ENCODE measurements around the gene AMIGO3. TPM values are rescaled to one million over a fixed set of nuclear protein-coding genes. Genes with fewer than 3 reads are reported as not detected.
"Not testable (repeated sequence)": the region's sequence is repeated elsewhere in the genome, so short reads cannot be mapped to it uniquely, and the experiment has no call there.

The AMIGO3 gene
- total and polyA plus RNA-seq, 4 donors, result 0.11 to 1.1 TPM; not detected in 2

DNA sequence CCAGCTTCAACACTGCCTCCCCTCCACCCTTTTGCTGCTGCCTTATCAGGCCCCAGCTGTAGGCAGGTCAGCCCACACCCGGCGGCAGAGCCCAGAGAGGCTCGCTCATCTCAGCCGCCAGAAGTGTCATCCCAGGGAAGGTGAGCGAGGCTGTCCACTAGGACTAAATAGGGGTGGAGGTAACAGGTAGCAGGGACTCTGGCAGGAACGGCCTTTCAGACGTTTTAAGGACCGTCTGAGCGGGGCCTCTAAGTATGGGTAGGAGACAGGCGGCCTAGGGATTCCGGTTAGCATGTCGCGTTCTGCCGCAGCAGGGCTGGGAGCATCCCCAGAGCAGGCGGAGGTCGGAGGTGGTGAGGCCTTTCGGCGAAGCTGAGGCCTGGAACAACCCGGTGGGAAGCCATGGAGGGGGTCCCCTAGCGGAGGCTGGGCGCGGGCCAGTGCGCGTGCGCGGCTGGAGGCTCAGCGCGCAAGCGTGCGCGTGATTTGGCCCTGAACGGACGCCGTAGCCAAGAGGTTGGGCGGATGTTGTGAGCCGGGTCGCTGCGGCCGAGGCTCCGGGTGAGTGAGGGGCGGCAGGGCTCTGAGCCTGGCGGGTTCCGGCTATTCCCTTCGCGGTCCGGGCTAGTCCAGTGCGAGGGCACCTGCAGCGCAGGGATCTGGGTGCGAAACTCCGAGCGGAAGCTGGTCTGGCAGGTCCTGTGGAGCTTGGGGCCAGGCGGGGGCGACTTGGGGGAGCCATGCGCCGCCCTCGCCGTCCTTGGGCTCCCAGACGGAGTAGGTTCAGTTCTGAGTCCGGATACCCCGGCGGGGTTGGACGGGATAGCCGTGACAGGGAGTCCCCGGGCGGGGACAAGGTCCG lies 30.2 kb downstream of the AMIGO3 start, which contains the start of the genes MST1 and RNF123 (continued):
- peak; percentile 28 for TF ChIP-seq SP1 (IDR thresholded peaks at IDR 0.05)
- no peak for TF ChIP-seq TAF1 (conservative IDR thresholded peaks at IDR 0.05)
- peak; percentile 73 for TF ChIP-seq YY1 (IDR thresholded peaks at IDR 0.05)
- TF ChIP-seq, protein P1, sequence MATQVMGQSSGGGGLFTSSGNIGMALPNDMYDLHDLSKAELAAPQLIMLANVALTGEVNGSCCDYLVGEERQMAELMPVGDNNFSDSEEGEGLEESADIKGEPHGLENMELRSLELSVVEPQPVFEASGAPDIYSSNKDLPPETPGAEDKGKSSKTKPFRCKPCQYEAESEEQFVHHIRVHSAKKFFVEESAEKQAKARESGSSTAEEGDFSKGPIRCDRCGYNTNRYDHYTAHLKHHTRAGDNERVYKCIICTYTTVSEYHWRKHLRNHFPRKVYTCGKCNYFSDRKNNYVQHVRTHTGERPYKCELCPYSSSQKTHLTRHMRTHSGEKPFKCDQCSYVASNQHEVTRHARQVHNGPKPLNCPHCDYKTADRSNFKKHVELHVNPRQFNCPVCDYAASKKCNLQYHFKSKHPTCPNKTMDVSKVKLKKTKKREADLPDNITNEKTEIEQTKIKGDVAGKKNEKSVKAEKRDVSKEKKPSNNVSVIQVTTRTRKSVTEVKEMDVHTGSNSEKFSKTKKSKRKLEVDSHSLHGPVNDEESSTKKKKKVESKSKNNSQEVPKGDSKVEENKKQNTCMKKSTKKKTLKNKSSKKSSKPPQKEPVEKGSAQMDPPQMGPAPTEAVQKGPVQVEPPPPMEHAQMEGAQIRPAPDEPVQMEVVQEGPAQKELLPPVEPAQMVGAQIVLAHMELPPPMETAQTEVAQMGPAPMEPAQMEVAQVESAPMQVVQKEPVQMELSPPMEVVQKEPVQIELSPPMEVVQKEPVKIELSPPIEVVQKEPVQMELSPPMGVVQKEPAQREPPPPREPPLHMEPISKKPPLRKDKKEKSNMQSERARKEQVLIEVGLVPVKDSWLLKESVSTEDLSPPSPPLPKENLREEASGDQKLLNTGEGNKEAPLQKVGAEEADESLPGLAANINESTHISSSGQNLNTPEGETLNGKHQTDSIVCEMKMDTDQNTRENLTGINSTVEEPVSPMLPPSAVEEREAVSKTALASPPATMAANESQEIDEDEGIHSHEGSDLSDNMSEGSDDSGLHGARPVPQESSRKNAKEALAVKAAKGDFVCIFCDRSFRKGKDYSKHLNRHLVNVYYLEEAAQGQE (IDR thresholded peaks at IDR 0.05), result no peak
- no peak for TF ChIP-seq RXRA (IDR thresholded peaks at IDR 0.05)
- TF ChIP-seq GABPA (IDR thresholded peaks at IDR 0.05 in 1 of 2, conservative IDR thresholded peaks at IDR 0.05 in 1 of 2), result peak in 1 of 2 donors; percentile 84

DNA sequence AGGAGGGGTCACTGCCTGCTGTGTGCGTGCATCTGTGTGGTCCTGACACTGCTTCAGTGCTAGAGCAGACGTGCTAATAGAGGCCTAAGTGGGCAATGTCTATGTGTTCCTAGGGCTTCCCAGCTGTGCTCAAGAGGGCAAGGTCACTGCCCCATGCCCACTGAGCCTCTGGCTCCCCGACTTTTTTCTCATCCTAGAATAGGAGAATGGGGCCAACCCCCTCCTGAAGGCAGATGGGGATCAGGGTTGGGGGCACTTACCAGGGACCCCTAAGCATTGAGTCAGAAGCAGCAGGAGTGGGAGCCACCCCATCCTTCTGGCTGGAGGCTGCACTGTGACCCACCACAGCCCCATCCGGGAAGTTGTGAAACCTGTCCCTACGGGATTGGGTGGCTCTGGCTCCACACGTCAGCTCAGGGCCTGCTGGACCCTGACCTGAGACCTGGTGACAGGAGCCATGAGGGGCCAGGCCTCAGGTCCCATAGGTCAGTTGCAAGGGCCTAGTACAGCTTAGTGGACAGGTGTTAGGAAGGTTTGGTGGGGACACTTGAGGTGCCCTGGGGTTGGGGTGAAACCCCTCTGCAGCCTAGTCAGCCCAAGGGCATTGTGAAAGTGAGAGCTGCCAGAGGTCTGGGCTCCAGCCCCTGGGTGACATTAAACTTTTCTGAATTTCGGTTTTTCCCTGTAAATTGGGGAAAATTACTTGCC lies 31.0 kb downstream of the AMIGO3 start:
- H3K27me3 ChIP-seq (ENCODE audit: control insufficient read depth in 4 of 4, insufficient read depth in 4 of 4, low read length in 3 of 4); H3K9me3 ChIP-seq (ENCODE audit: control insufficient read depth in 4 of 4, low read length in 3 of 4): not testable (repeated sequence)
- Histone ChIP-seq H3K27ac (ENCODE audit: low read depth in 1 of 2, low read length in 2 of 2) (peak overlapping the region; percentile 88 to 97), H3K9ac (ENCODE audit: low read depth in 1 of 2, low read length in 2 of 2) (peak overlapping the region; percentile 84 to 99), H3K4me1 (ENCODE audit: control insufficient read depth in 4 of 4, insufficient read depth in 4 of 4, low read length in 3 of 4) (peaks cover 8 to 33% (median 26%) of the 10 kb centered on the region in 4 donors), H3K4me3 (ENCODE audit: low read depth in 1 of 3, low read length in 3 of 3) (peak overlapping the region; percentile 86 to 92 (median 92)), H3K36me3 (ENCODE audit: control insufficient read depth in 4 of 4, insufficient read depth in 3 of 4, low read depth in 1 of 4, low read length in 3 of 4) (peaks cover 6 to 10% (median 8%) of the 10 kb centered on the region in 4 donors)
- peak; percentile 76 for DNase-seq (ENCODE audit: low spot score)
- 37% methylated on average over 7 of the region's 7 CpGs for WGBS
- TF ChIP-seq JUND (IDR thresholded peaks at IDR 0.05), result peak in 1 of 2 donors; percentile 6
- peak; percentile 65 to 67 for TF ChIP-seq RXRA (IDR thresholded peaks at IDR 0.05)
- TF ChIP-seq YY1 (IDR thresholded peaks at IDR 0.05), result peak; percentile 46
- peak; percentile 90 to 91 for TF ChIP-seq HNF4A (conservative IDR thresholded peaks at IDR 0.05)
- TF ChIP-seq, protein P1 (IDR thresholded peaks at IDR 0.05), result peak; percentile 76
- TF ChIP-seq TAF1 (conservative IDR thresholded peaks at IDR 0.05), result peak; percentile 62
- peak in 1 of 2 donors; percentile 81 for TF ChIP-seq GABPA (IDR thresholded peaks at IDR 0.05 in 1 of 2, conservative IDR thresholded peaks at IDR 0.05 in 1 of 2)
- peak; percentile 61 for TF ChIP-seq HNF4G (IDR thresholded peaks at IDR 0.05)
- TF ChIP-seq SP1 (IDR thresholded peaks at IDR 0.05), result peak; percentile 82

DNA sequence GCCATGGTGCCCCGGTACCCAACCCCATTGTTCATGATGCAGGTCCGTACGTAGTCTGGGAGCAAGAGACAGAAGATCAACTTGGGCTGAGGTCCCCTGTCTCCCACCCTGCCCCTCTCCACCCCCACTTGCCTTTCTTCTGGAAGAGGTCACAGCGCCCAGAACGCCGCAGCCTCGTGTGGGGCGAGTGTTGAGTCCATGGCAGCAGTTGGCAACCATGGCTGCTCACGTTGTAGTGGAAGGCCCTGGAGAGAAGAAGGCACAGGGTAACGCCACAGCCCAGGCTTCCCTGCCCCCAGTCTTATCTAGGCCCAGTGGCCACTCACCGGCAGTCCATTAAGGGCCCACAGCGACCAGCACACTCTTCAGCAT lies 32.1 kb downstream of the AMIGO3 start:
- 63% methylated on average over 12 of the region's 12 CpGs for WGBS
- peak overlapping the region; percentile 21 to 92 (median 76) for H3K4me3 ChIP-seq (ENCODE audit: low read depth in 1 of 3, low read length in 3 of 3)

DNA sequence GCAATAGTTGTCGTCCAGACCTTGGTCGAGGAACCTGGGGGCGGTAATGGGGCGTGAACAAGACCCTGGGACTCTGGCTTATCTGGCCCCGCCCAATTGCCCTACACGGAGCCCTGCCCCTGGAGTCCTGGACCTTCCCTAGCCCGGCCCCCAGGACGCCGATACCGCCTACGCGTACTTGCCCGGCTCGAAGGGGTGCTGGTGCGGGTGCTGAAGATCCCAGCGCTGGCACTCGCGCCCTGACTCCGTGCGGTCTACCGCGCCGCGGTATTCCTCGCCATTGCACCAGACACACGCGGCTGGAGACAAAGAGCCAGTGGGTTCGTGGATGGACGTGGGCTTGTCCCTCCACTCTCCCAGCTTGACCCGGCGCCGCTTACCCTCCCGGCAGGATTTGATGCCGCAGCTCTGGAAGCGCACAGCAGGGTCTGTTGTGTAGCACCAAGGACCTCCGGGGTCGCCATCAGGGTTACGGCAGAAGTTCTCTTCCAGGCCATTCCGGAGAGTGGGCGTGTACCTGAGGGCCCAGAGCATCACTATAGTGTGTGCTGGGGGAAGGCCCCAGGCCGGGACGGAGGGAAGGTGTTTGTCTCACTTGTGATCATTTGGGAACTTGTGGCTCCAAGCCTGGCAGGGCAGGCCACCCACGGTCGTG lies 32.6 kb downstream of the AMIGO3 start:
- Histone ChIP-seq H3K4me1 (ENCODE audit: control insufficient read depth in 4 of 4, insufficient read depth in 4 of 4, low read length in 3 of 4) (peaks cover 8 to 33% (median 26%) of the 10 kb centered on the region in 4 donors), H3K36me3 (ENCODE audit: control insufficient read depth in 4 of 4, insufficient read depth in 3 of 4, low read depth in 1 of 4, low read length in 3 of 4) (peaks cover 14 to 26% (median 23%) of the 10 kb centered on the region in 4 donors), H3K4me3 (ENCODE audit: low read depth in 1 of 3, low read length in 3 of 3) (peak overlapping the region in 2 of 3 donors; percentile 21 to 92), H3K27ac (ENCODE audit: low read depth in 1 of 2, low read length in 2 of 2) (peak overlapping the region in 1 of 2 donors; percentile 88)
- not testable (repeated sequence) for H3K27me3 ChIP-seq (ENCODE audit: control insufficient read depth in 4 of 4, insufficient read depth in 4 of 4, low read length in 3 of 4); H3K9ac ChIP-seq (ENCODE audit: low read depth in 1 of 2, low read length in 2 of 2); H3K9me3 ChIP-seq (ENCODE audit: control insufficient read depth in 4 of 4, low read length in 3 of 4)
- peak; percentile 88 for DNase-seq (ENCODE audit: low spot score)
- WGBS, result 24% methylated on average over 44 of the region's 44 CpGs

More for the DNA sequence above, 32.1 kb downstream of the AMIGO3 start:
- not testable (repeated sequence) for H3K27me3 ChIP-seq (ENCODE audit: control insufficient read depth in 4 of 4, insufficient read depth in 4 of 4, low read length in 3 of 4); H3K9ac ChIP-seq (ENCODE audit: low read depth in 1 of 2, low read length in 2 of 2); H3K9me3 ChIP-seq (ENCODE audit: control insufficient read depth in 4 of 4, low read length in 3 of 4); DNase-seq (ENCODE audit: low spot score)
- Histone ChIP-seq H3K4me1 (ENCODE audit: control insufficient read depth in 4 of 4, insufficient read depth in 4 of 4, low read length in 3 of 4) (peaks cover 8 to 33% (median 26%) of the 10 kb centered on the region in 4 donors), H3K36me3 (ENCODE audit: control insufficient read depth in 4 of 4, insufficient read depth in 3 of 4, low read depth in 1 of 4, low read length in 3 of 4) (peaks cover 14 to 21% (median 18%) of the 10 kb centered on the region in 4 donors), H3K27ac (ENCODE audit: low read depth in 1 of 2, low read length in 2 of 2) (peak overlapping the region; percentile 68 to 88)

DNA sequence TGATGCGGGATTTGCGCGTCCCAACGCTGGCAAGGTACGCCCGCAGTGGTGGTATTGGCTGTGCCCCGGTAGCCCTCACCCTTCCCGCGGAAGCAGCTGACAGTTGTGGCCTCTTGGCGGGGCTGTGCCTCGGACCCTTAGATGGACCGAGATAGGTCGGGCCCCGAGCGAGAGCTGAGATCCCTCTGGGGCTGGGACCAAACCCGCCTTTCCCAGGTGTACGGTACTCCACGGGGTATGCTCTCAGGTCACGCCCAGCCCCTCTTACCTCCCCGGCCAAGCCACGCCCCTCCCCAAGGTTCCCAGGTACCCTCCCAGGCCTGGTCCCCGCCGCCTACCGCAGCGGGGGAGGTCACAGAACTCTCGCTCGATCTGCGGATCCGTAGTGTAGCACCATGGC lies 33.1 kb downstream of the AMIGO3 start:
- Histone ChIP-seq H3K36me3 (ENCODE audit: control insufficient read depth in 4 of 4, insufficient read depth in 3 of 4, low read depth in 1 of 4, low read length in 3 of 4) (peaks cover 14 to 30% (median 28%) of the 10 kb centered on the region in 4 donors), H3K4me3 (ENCODE audit: low read depth in 1 of 3, low read length in 3 of 3) (peak overlapping the region in 1 of 3 donors; percentile 92), H3K4me1 (ENCODE audit: control insufficient read depth in 4 of 4, insufficient read depth in 4 of 4, low read length in 3 of 4) (peaks cover 7 to 29% (median 24%) of the 10 kb centered on the region in 4 donors)
- not testable (repeated sequence) for H3K9ac ChIP-seq (ENCODE audit: low read depth in 1 of 2, low read length in 2 of 2); H3K27ac ChIP-seq (ENCODE audit: low read depth in 1 of 2, low read length in 2 of 2); H3K27me3 ChIP-seq (ENCODE audit: control insufficient read depth in 4 of 4, insufficient read depth in 4 of 4, low read length in 3 of 4); H3K9me3 ChIP-seq (ENCODE audit: control insufficient read depth in 4 of 4, low read length in 3 of 4)
- peak; percentile 68 for DNase-seq (ENCODE audit: low spot score)
- WGBS, result 44% methylated on average over 25 of the region's 29 CpGs
